GM19397 (cell line): Measurements from ENCODE around the gene GBP1.
A peak's percentile ranks its signal among the peaks of the same experiment; 100 is the strongest.
"Not testable (repeated sequence)": the region's sequence is repeated elsewhere in the genome, so short reads cannot be mapped to it uniquely, and the experiment has no call there.

Source experiments
- ATAC-seq: cut with Tn5 transposase; IDR thresholded peaks from one replicate; pipeline ENCODE4 v1.9.1; 2021; ENCODE audit warnings: mild to moderate bottlenecking, moderate library complexity; ENCODE audit not compliant: unreplicated experiment

Gene GBP1

DNA sequence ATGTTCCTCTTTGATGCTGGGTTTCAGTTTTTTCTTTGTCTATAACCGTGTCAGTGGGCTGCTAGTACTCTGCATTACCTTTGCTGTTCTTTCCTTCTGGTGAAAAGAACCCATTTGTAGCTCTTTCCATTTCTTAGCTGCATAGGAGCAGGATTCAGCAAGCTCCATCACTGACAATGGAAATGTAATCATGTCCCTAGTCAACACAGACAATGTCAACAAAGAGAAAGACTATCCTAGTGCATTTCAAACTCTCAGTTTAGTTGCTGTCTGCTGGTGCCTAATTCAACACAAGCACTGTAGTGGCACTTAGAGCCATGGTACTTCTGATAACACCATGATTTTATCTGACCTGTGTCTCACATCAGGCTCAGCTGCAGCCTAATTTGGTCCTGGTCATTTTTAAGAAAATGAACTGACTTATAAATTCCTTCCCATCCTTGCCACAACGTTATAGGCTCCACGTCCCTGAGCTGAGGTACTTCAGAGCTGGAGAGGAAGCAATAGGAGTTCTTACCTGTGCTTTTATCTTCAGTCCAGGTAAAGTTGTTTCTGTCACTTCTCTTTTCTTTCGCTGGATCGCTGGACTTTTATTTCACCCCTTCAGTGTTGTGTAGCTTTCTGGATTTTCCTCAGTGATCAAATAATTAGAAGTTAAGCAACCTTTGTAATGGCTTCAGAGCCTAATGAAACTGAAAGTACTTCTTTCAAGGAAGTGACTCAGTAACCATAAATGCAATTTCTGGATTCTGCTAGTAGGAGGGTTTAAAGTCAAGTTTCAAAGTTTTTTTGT, 42.6 kb downstream of the GBP1 start, which contains the start of gene GBP3:
TSS of gene GBP3 (minus strand) at position 700 of the 793 bp plus-strand sequence. CDS start 2,145 bp downstream, outside the sequence.
- peak; percentile 79 for ATAC-seq

DNA sequence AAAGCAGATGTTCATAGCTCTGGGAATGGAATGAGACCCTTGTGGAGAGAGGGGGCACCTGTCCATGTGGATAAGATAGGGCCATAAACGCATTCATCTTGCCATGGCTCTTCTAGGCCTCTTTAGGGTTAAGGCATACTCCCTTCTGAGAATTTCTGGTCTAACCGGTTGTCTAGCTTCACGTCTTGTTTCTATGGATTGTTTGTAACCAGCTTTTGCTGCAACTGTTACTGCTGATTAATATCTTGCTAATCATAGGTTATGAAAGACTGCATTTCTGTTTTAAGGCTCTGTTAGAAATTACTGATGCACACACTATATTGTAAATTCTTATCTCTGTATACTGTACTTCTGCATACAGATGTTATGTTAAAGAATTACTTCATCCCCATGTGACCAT, 46.7 kb downstream of the GBP1 start:
- not testable (repeated sequence) for ATAC-seq

DNA sequence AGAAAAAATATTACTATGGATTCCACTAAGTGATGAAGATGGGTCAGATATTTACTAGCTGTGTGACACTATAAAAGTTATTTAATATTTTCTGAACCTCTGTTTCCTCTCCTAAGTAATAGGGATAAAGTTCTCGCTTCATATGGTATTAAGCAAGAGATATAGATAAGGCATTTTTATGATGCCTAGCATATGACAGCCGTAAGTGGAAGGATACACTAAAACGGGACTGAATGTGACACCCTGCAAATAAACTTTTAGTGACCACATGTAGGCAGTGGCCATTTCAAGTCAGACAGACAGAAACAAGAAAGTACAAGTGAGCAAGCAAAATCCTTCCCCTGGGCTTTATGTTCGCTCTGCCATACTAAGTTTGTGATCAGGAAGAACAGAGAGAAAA, 56.5 kb downstream of the GBP1 start:
- no peak for ATAC-seq

DNA sequence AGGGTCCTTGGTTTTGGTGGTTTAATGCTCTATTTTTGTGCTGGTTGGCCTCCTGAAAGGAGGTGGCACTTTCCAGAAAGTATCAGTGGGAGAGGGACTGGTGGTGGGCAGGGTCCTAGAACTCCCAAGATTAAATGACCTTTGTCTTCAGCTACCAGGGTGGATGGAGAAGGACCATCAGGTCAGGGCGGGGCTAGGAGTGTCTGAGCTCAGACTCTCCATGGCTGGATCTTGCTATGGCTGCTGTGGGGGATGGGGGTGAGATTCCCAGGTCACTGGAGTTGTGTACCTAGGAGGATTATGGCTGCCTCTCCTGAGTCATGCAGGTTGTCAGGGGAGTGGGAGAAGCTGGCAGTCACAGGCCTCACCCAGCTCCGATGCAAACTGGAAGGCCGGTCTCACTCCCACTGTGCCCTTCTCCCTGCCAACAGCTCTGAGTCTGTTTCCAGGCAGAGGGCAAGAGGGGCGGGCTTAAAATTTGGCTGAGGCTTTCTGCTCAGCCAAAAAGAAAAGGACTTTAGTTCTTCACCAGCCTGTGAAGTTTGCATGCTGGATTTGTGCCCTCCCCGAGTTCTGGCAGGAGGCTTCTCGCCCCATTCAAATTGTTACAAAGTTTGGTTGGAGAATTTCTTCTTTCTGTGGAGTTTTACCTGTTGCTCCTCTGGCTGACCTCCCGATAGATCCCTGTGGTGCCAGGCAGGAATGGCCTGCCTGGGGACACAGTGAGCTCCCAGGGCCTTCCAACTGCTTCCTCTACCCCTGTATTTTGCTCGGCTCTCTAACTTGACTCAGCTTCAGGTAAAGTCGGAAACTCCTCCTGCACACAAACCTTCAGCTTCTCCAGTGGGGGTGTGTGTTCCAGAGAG, 59.5 kb downstream of the GBP1 start:
- no peak for ATAC-seq
